HG03196 (cell line): ENCODE results near the gene KCNJ9.

Source experiments
- ATAC-seq: cut with Tn5 transposase; IDR thresholded peaks from one replicate; pipeline ENCODE4 v1.9.1; 2021; ENCODE audit not compliant: unreplicated experiment

The KCNJ9 gene

DNA sequence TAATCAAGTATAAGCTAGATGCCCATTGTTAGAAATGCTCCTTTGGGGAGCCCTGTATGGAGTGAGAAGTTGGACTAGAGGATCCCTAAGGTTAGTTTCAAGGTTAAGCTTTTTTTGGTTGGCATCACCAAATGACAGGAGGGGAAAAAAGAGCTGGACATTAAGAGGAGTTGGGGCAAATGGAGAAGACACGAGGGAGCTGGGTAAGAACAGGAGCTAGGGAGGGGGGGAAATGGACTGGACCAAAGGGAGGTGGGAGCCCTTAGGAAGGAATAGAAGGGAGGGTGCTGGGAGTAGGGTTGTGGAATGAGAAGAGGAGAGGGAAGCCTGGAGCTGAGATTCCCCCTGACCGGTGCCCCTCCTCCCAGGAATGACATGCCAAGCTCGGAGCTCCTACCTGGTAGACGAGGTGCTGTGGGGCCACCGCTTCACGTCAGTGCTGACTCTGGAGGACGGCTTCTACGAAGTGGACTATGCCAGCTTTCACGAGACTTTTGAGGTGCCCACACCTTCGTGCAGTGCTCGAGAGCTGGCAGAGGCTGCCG, 5.9 kb downstream of the KCNJ9 start:
- no peak for ATAC-seq

GRCh38 chr1:160089883-160090282, 8.5 kb downstream of the KCNJ9 start:
- no peak for ATAC-seq

GRCh38 chr1:160090760-160091159, 9.4 kb downstream of the KCNJ9 start:
- ATAC-seq, result no peak

GRCh38 chr1:160091666-160092223, 10.4 kb downstream of the KCNJ9 start:
- no peak for ATAC-seq

DNA sequence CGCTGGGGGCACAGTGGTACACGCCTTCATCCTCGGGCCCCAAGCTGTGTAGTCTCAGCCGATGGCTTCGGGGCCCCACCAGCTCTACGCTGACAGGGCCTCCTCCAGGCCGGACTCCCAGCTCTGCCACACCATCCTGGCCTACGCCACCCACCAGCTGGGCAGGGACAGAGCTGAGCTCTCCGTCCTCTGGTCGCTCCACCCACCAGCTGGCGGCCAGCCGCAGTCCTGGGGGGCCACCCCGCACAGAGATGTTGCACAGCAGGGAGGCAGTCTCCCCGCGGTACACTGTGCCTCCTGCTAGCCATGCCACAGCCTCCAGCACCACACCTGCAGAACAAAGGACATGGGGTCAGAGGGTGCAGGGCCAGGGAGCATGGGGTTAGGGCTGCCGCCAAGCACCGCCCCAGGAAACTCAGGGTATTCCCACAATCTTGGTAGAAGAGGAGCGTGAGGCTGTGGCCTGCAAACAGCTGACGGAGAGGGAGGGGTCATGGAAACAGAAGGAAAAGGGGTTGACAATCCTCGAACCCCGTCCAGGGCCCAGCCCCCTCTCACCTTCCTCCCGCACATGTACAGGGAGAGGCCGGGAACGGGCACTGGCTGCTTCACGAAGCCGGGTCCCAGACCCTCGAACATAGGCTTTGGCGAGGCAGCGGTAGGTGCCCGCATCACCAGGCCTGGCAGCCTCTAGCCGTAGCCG, 11.2 kb downstream of the KCNJ9 start:
- ATAC-seq, result no peak

DNA sequence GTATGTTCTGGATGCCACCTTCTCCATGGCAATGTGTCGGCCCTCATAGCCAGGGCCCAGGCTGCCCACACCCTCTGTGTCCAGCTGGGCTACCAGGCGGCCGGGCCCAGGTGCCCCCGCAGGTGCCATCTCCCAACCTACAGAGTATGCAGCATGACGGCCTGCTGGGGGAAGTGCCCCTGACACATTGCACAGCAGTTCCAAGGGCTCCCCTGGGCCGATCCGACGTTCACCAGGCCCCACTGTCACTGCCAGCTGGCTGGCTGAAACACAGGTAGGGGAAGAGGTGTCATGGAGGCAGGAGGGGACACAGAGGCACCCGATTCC, 11.7 kb downstream of the KCNJ9 start:
- ATAC-seq, result no peak

DNA sequence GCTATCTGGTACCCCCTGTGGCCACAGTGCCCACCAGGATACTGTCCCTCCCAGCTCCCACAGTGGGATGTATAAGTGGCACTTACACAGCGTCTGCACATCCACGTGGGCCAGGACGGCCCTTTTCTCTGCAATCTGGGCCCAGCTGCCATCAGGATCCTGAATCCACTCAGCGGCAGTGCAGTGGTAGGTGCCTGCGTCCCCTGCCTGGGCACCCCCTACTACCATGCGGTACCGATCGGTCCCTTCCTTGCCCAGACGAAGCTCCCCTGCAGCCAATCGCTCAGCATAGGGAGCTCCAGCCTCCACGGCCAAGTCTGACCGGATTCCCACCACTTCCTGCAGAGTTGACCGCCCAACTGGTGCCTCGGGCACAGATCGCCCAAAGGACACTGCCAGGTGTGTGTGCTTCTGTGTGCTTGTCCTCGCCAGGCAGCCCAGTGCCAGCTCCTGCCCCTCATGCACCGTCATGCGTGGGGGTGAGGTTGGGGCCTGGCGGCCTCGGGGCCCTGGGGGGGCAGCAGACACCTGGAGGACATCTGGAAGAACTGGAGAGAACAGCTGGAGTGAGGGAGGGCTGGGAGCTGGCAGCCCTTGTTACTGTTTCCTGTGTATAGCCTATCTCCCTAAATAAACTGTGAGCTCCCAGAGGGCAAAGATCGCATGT, 12.4 kb downstream of the KCNJ9 start:
- ATAC-seq, result no peak

GRCh38 chr1:160094291-160094625, 12.9 kb downstream of the KCNJ9 start:
- no peak for ATAC-seq

DNA sequence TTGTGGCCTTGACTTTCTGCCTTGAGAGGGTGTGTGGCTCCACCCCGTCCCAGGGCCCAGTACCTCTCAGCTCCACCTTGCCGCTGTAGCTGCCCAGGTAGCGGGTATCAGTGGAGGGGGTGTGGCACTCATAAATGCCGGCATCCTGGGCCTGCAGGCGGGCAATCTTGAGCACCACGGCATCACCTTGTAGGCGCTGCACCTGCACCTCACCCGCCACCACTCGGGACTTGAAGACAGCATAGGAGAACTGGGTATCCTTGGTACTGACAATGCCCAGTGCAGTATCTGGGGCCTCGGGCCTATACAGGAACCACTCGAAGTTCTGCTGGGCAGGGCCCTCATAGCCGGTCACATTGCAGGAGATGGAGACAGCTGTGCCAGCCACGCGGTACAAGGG, 13.5 kb downstream of the KCNJ9 start:
- no peak for ATAC-seq

GRCh38 chr1:160095382-160096105, 14.2 kb downstream of the KCNJ9 start:
- no peak for ATAC-seq

DNA sequence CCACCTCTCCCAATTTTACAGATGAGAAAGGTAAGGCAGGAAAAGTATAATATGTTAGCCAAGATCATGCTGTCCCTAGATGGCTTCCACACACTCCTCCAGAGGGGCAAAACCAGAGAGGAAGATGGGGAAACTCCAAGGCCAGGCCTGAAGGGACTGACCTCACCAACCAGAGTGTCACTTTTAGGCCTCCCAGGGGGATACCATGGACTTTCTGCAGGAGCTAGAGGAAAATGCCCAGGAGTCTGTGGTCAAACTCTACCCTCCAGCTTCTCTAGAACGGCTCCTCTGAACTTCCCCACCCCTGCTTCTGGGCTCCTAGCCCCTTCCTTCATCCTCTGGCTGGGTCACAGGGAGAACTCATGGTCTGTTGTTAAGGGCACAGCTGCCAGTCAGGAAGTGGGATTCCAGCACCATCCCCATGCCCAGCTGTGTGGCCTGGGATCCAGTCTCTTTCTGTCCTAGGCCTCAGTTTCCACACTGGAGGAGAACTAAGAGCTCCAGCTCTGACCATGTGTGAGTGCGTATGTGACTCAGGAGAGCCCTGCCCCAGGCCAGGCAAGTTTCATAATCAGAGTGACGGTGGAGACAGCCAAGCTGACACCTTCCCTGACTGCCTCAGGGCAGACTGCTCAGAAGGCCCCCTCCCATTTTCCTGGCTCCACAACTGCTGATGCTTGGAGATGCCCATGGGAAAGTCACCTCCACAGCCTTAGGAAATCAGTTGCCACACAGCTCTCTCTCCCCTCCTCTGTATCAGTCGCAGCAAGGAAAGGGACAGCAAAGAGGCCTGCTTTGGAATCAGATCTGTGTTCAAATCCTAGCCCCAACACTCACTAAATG, 15.2 kb downstream of the KCNJ9 start:
- ATAC-seq, result no peak

- no peak for ATAC-seq
Observed at GRCh38 chr1:160097151-160097910, 16.0 kb downstream of the KCNJ9 start.

GRCh38 chr1:160097911-160098851, 16.8 kb downstream of the KCNJ9 start, which contains the start of gene IGSF8:
IGSF8 (minus strand) TSS chr1:160098619; CDS start chr1:160098472, 147 bp downstream.
- peak; percentile 48 for ATAC-seq

DNA sequence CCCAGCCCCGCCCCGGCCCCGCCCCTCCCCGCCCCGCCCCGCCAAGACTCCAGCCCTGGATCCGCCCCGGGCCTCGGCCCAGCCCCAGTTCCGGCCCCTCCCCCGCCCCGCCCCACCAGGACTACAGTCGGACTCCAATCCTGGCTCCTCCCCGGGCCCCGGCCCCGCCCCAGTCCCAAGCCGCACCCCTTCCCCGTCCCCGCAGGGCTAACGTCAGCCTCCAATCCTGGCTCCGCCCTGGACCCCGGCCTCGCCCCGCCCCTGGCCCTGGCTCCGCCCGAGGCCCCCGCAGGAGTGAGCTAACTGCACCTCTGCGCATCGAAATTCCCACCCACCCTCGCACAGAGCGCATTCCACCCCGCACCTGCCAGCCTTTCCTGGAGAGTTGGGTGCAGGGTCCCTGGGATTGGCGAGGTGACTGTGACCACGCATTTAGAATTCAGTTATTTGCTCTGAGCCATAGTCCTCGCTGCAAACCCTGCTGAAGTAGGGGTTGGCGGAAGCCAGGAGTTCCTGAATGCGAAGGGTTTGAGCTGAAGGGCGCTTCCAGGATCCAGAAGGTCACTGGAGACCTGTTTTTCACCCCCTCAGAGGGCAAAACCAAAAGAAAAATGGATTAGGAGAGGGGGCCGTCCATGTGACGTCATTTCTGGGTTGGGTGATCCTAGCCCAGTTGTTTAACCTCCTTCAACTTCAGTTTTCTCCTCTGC, 17.7 kb downstream of the KCNJ9 start:
- peak; percentile 85 for ATAC-seq

GRCh38 chr1:160099716-160100375, 18.5 kb downstream of the KCNJ9 start:
- no peak for ATAC-seq

DNA sequence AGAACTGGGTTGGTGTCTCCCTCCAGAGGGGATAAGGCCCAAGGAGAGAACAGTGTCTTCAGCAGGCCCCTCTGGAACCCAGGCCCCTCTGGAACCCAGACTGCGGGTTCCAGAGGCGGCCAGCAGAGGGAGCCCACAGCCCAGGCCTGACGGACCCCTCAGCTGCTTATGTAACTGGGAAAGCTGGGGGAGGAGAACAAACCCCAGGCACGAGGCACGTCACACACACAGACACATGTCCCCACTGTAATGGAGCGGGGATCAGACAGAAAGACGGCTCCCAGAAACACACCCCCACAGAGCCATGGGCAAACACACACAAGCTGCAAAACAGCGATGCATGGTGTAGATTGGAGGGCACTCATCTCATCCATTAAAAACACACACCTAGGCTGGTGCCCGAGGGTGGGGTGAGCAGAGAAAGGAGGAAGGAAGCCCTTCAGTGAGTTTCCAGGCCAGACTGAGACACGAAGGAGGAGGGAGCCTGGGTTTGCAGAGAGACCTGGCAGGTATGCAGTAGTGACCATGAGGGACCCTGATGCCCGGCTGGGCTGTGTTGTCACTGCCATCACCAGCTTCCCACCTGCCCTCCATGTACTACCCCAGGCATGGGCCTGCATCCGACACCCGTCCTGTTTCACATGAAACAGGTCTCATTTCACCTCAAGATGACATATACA, 19.8 kb downstream of the KCNJ9 start:
- ATAC-seq, result no peak
